ENCODE data around the gene VSIG10. TPM values are rescaled to one million over a fixed set of nuclear protein-coding genes. Genes with fewer than 3 reads are reported as not detected.
A peak's percentile ranks its signal among the peaks of the same experiment; 100 is the strongest.

Gene VSIG10
- total RNA-seq, 2 experiments from 2014 or later: 4.2 to 5.3 TPM

DNA sequence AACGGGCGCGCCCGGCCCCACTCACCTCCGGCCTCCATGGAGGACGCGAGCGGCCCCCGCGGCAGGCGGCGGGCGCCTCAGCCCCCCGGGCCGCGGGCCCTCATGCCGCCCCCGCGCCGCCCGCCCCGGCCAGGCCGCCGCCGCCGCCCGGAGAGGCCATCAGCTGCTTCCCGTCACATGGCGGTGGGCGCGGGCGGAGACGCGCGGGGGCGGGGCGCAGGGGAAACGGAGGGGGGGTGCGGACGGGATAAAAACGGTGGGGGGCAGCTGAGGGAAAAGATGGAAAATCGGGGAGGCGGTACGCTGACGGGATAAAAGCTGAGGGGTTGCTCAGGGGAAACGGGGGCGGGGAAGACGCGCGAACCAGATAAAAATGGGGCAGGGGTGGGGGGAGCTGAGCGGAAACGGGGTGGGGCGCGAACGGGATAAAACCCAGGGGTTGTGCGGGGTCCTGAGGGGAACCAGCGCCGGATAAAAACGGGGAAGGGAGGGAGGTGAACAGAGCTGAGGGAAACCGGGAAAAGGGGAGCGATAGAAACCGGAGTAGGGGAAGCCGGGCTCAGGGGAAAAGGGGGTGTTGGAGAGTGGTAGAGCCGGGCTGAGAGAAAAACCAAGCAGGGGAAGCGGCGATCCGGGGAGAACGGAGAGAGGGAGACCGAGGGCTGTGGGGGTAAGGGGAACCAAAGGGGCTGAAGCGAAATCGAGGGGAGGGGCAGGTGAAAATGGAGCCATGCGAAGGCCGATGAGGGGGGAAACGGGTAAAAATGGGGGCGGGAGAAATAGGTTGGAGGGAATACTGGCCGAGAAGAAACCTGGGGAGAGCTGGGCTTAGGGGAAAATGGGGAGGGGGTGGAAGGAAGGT is 42.6 kb downstream of the VSIG10 start, which contains the start of gene WSB2:
Gene WSB2, minus strand, starts transcription at position 169 of the 862 bp plus-strand sequence. Its CDS starts 131 bp downstream, at position 38.
- ChIA-PET CTCF (interaction anchor here (0.6 to 1.0 kb wide), 3 partner anchors 11 to 53 kb away, joined by 3 to 4 read pairs (median 3); no protein-coding TSS in a partner anchor), POLR2A (interaction anchor here (0.6 to 2.3 kb wide), 10 partner anchors 8 to 315 kb away, joined by 3 to 16 read pairs (median 5); partner anchors contain the start of genes PEBP1, RFC5 and SUDS3)
- Mint-ChIP-seq H3K27ac (peak within 1 kb of the TSS; percentile 96), H3K36me3 (ENCODE audit: low read depth) (no peaks in the 10 kb centered on the region), H3K9me3 (no peaks in the 10 kb centered on the region), H3K4me1 (ENCODE audit: low read depth) (peaks cover 49% of the 10 kb centered on the region), H3K4me3 (peak within 1 kb of the TSS; percentile 85), H3K27me3 (no peaks in the 10 kb centered on the region)
- DNase-seq (peak; percentile 63), ATAC-seq (peak; percentile 31)
- intact Hi-C loops (cut with micrococcal nuclease): no loop called here
- TF ChIP-seq, protein P1, sequence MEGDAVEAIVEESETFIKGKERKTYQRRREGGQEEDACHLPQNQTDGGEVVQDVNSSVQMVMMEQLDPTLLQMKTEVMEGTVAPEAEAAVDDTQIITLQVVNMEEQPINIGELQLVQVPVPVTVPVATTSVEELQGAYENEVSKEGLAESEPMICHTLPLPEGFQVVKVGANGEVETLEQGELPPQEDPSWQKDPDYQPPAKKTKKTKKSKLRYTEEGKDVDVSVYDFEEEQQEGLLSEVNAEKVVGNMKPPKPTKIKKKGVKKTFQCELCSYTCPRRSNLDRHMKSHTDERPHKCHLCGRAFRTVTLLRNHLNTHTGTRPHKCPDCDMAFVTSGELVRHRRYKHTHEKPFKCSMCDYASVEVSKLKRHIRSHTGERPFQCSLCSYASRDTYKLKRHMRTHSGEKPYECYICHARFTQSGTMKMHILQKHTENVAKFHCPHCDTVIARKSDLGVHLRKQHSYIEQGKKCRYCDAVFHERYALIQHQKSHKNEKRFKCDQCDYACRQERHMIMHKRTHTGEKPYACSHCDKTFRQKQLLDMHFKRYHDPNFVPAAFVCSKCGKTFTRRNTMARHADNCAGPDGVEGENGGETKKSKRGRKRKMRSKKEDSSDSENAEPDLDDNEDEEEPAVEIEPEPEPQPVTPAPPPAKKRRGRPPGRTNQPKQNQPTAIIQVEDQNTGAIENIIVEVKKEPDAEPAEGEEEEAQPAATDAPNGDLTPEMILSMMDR (IDR thresholded peaks at IDR 0.05): no peak

GRCh38 chr12:118060301-118061010 is 43.4 kb downstream of the VSIG10 start:
- POLR2A ChIA-PET: interaction anchor here (0.6 to 2.3 kb wide), 8 partner anchors 10 to 316 kb away, joined by 3 to 16 read pairs (median 5); partner anchors contain the start of genes PEBP1 and SUDS3
- CTCF ChIA-PET: interaction anchor here (0.6 to 1.0 kb wide), 3 partner anchors 10 to 53 kb away, joined by 3 to 4 read pairs (median 3); no protein-coding TSS in a partner anchor
- Mint-ChIP-seq H3K27me3 (no peaks in the 10 kb centered on the region), H3K4me3 (peak overlapping the region; percentile 77), H3K4me1 (ENCODE audit: low read depth) (peaks cover 51% of the 10 kb centered on the region), H3K9me3 (no peaks in the 10 kb centered on the region), H3K27ac (peak overlapping the region; percentile 84), H3K36me3 (ENCODE audit: low read depth) (no peaks in the 10 kb centered on the region)
- TF ChIP-seq, protein P1 (IDR thresholded peaks at IDR 0.05): no peak
- ATAC-seq (peak; percentile 28), DNase-seq (peak; percentile 44)
- intact Hi-C loops (cut with micrococcal nuclease): no loop called here

- POLR2A ChIA-PET: interaction anchor here (0.7 to 1.3 kb wide), 5 partner anchors 9 to 311 kb away, joined by 3 to 6 read pairs (median 3); no protein-coding TSS in a partner anchor
- intact Hi-C loops (cut with micrococcal nuclease): loop anchor here (10.0 kb wide), 1 partner anchor 185 kb away; no protein-coding TSS in a partner anchor
- ATAC-seq: no peak
- Mint-ChIP-seq H3K27ac (peak overlapping the region; percentile 84), H3K4me1 (ENCODE audit: low read depth) (peaks cover 45% of the 10 kb centered on the region), H3K9me3 (no peaks in the 10 kb centered on the region), H3K4me3 (peak overlapping the region; percentile 77), H3K36me3 (ENCODE audit: low read depth) (peaks cover 2% of the 10 kb centered on the region), H3K27me3 (no peaks in the 10 kb centered on the region)
- TF ChIP-seq, protein P1 (IDR thresholded peaks at IDR 0.05): no peak
- CTCF ChIA-PET: interaction anchor here (0.8 to 0.9 kb wide), 2 partner anchors 11 to 13 kb away, joined by 3 to 4 read pairs; no protein-coding TSS in a partner anchor
- no peak for DNase-seq
Observed at GRCh38 chr12:118059341-118060191, 44.2 kb downstream of the VSIG10 start.

- H3K9me3 Mint-ChIP-seq: no peaks in the 10 kb centered on the region
- peaks cover 38% of the 10 kb centered on the region for H3K4me1 Mint-ChIP-seq (ENCODE audit: low read depth)
- TF ChIP-seq, protein P1 (IDR thresholded peaks at IDR 0.05): no peak
- no peaks in the 10 kb centered on the region for H3K27me3 Mint-ChIP-seq
- no peak for DNase-seq
- intact Hi-C loops (cut with micrococcal nuclease): loop anchor here (10.0 kb wide), 1 partner anchor 184 kb away; no protein-coding TSS in a partner anchor
- H3K27ac Mint-ChIP-seq: peak overlapping the region; percentile 84
- ChIA-PET POLR2A (interaction anchor here (0.8 to 1.3 kb wide), 4 partner anchors 8 to 27 kb away, joined by 3 to 6 read pairs (median 4); no protein-coding TSS in a partner anchor), CTCF (interaction anchor here (0.8 kb wide), 1 partner anchor 12 kb away, joined by 3 read pairs; no protein-coding TSS in a partner anchor)
- H3K4me3 Mint-ChIP-seq: no peak overlapping the region
- ATAC-seq: no peak
- H3K36me3 Mint-ChIP-seq (ENCODE audit: low read depth): peaks cover 2% of the 10 kb centered on the region
Observed at GRCh38 chr12:118058881-118059280, 44.9 kb downstream of the VSIG10 start.

Measured in activated CD8-positive, alpha-beta T cell treated with anti-CD3 and anti-CD28 coated beads for 36 hours (primary cell).